Mesodermal cell (in vitro differentiated cells): ENCODE measurements around the gene SDR9C7.
"Not testable (repeated sequence)": the region's sequence is repeated elsewhere in the genome, so short reads cannot be mapped to it uniquely, and the experiment has no call there.

Source experiments
- H3K27ac ChIP-seq: 2 replicates; pipeline ENCODE4 v1.7.0; 2013; ENCODE audit warnings: mild to moderate bottlenecking, low read depth, low read length, moderate library complexity; ENCODE audit not compliant: severe bottlenecking
- H3K36me3 ChIP-seq: 2 replicates; pipeline ENCODE4 v1.7.1; 2013; ENCODE audit warnings: mild to moderate bottlenecking, low read length, moderate library complexity; ENCODE audit not compliant: control insufficient read depth, insufficient read depth
- H3K4me1 ChIP-seq: one replicate; pipeline ENCODE4 v1.7.1; 2013; ENCODE audit warnings: mild to moderate bottlenecking, low read length; ENCODE audit not compliant: insufficient read depth, control insufficient read depth, poor library complexity, severe bottlenecking
- H3K4me3 ChIP-seq: 2 replicates; pipeline ENCODE4 v1.7.0; 2013; ENCODE audit warnings: low read length, control low read depth, mild to moderate bottlenecking; ENCODE audit not compliant: insufficient read depth, poor library complexity, severe bottlenecking; ENCODE audit errors: extremely low read depth
- H3K9me3 ChIP-seq: 2 replicates; pipeline ENCODE4 v1.7.1; 2013; ENCODE audit warnings: mild to moderate bottlenecking, low read length, moderate library complexity; ENCODE audit not compliant: control insufficient read depth
- WGBS, 2 experiments: methylation state at CpG; one replicate each; pipeline ENCODE4 v1.1.5; 2013; ENCODE audit warnings: missing lambda C conversion rate in 2 of 2; ENCODE audit not compliant: insufficient coverage in 2 of 2; 5-methylcytosine and 5-hydroxymethylcytosine counted together

SDR9C7 gene

DNA sequence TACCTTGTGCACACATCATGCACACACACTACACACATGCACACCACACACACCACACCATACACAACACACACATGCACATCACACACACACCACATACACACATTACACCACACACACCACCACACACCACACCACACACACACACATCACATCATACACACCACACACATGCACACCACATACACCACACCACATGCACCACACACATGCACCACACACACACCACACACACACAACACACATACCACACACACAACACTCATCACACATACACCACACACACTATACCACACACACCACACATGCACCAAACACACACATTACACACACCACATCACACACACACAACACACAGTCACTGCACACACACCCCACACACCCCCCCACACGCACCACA is 38.1 kb downstream of the SDR9C7 start:
- Histone ChIP-seq H3K9me3 (no peaks in the 10 kb centered on the region), H3K27ac (no peak overlapping the region), H3K36me3 (no peaks in the 10 kb centered on the region), H3K4me1 (no peaks in the 10 kb centered on the region), H3K4me3 (no peak overlapping the region)
- no CpG with 5 or more reads among the region's 1 CpG for WGBS, 2 experiments

DNA sequence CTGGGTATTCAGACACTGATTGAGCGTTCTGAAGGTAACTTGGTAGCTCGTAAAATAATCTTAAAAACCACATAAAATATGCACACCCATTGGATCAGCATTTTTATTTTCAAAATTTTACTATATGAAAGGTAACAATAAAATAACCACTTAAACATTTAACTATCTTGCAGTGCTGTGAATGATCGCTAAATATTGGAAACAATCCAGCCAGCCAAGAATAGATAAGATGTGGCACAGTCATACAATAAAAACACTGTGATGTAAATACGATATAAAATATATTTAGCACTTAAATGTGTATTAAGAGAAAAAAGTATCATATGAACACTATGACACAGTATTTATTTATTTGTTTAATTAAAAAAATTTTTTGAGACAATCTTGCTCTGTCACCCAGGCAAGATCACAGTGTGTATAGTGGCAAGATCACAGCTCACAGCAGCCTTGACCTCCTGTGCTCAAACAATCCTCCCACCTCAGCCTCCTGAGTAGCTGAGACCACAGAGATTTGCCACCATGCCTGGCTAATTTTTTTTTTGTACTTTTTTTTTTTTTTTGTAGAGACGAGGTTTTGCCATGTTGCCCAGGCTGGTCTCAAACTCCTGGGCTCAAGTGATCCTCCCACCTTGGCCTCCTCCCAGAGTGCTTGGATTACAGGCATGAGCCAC is 39.4 kb downstream of the SDR9C7 start:
- 80% methylated on average over 1 of the region's 5 CpGs; no CpG with 5 or more reads in 1 of the 2 experiments for WGBS, 2 experiments
- Histone ChIP-seq H3K4me1 (no peaks in the 10 kb centered on the region), H3K4me3 (no peak overlapping the region), H3K27ac (no peak overlapping the region), H3K9me3 (no peaks in the 10 kb centered on the region), H3K36me3 (no peaks in the 10 kb centered on the region)

GRCh38 chr12:56891885-56892284 is 42.3 kb downstream of the SDR9C7 start:
- H3K27ac ChIP-seq, H3K4me3 ChIP-seq, H3K9me3 ChIP-seq, H3K36me3 ChIP-seq, H3K4me1 ChIP-seq: not testable (repeated sequence)
- no CpG with 5 or more reads among the region's 3 CpGs for WGBS, 2 experiments

- no peak overlapping the region for H3K4me3 ChIP-seq
- no peak overlapping the region for H3K27ac ChIP-seq
- H3K9me3 ChIP-seq = peaks cover 13% of the 10 kb centered on the region
- no peaks in the 10 kb centered on the region for H3K36me3 ChIP-seq
- 51 to 67% methylated on average over 2 to 3 of the region's 3 CpGs for whole genome bisulfite sequencing, 2 experiments
- H3K4me1 ChIP-seq = no peaks in the 10 kb centered on the region
Measured at GRCh38 chr12:56886319-56886718, 47.9 kb downstream of the SDR9C7 start.

DNA sequence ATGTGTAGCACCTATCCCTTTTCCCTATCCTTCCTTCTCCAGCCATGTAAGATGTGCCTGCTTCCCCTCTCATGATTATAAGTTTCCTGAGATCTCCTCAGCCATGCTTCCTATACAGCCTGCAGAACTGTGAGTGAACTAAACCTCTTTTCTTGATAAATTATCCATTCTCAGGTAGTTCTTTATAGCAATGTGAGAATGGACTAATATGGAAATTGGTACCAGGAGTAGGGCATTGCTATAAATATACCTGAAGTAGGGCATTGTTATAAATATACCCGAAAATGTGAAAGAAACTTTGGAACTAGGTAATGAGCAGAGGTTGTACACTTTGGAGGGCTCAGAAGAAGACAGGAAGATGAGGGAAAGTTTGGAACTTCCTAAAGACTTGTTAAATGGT is 48.9 kb downstream of the SDR9C7 start:
- H3K4me1 ChIP-seq = no peaks in the 10 kb centered on the region
- H3K27ac ChIP-seq = no peak overlapping the region
- peaks cover 13% of the 10 kb centered on the region for H3K9me3 ChIP-seq
- no peak overlapping the region for H3K4me3 ChIP-seq
- 88 to 95% methylated on average over 1 of the region's 1 CpG for WGBS, 2 experiments
- H3K36me3 ChIP-seq = no peaks in the 10 kb centered on the region

GRCh38 chr12:56884421-56884820 is 49.8 kb downstream of the SDR9C7 start:
- 67% methylated on average over 1 of the region's 1 CpG; no CpG with 5 or more reads in 1 of the 2 experiments for WGBS, 2 experiments
- Histone ChIP-seq H3K36me3 (no peaks in the 10 kb centered on the region), H3K27ac (no peak overlapping the region), H3K4me1 (no peaks in the 10 kb centered on the region), H3K4me3 (no peak overlapping the region), H3K9me3 (peaks cover 13% of the 10 kb centered on the region)

- H3K36me3 ChIP-seq, H3K4me1 ChIP-seq, H3K4me3 ChIP-seq, H3K27ac ChIP-seq: not testable (repeated sequence)
- WGBS, 2 experiments = 89 to 95% methylated on average over 3 of the region's 3 CpGs
- H3K9me3 ChIP-seq = peaks cover 13% of the 10 kb centered on the region
Measured at GRCh38 chr12:56882407-56882806, 51.8 kb downstream of the SDR9C7 start.

- Histone ChIP-seq H3K27ac (no peak overlapping the region), H3K4me1 (no peaks in the 10 kb centered on the region), H3K36me3 (no peaks in the 10 kb centered on the region), H3K9me3 (peaks cover 14% of the 10 kb centered on the region), H3K4me3 (no peak overlapping the region)
- WGBS, 2 experiments = no CpG with 5 or more reads among the region's 1 CpG
Measured at GRCh38 chr12:56880125-56880992, 53.8 kb downstream of the SDR9C7 start.

DNA sequence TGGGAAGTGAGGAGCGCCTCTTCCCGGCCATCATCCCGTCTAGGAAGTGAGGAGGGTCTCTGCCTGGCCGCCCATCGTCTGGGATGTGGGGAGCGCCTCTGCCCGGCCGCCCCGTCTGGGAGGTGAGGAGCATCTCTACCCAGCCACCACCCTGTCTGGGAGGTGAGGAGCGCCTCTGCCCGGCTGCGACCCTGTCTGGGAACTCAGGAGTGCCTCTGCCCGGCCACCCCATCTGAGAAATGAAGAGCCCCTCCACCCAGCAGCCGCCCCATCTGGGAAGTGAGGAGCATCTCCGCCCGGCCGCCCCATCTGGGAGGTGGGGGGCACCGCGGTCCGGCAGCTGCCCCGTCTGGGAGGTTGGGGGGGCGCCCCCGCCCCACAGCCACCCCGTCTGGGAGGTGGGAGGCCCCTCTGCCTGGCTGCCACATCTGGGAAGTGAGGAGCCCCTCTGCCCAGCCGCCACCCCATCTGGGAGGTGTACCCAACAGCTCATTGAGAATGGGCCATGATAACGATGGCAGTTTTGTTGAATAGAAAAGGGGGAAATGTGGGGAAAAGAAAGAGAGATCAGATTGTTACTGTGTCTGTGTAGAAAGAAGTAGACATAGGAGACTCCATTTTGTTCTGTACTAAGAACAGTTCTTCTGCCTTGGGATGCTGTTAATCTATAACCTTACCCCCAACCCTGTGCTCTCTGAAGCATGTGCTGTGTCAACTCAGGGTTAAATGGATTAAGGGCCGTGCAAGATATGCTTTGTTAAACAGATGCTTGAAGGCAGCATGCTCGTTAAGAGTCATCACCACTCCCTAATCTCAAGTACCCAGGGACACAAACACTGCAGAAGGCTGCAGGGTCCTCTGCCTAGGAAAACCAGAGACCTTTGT is 54.7 kb downstream of the SDR9C7 start:
- peaks cover 16% of the 10 kb centered on the region for H3K9me3 ChIP-seq
- H3K36me3 ChIP-seq, H3K4me1 ChIP-seq, H3K27ac ChIP-seq, H3K4me3 ChIP-seq: not testable (repeated sequence)
- WGBS, 2 experiments = 80 to 88% methylated on average over 14 to 15 of the region's 28 CpGs

DNA sequence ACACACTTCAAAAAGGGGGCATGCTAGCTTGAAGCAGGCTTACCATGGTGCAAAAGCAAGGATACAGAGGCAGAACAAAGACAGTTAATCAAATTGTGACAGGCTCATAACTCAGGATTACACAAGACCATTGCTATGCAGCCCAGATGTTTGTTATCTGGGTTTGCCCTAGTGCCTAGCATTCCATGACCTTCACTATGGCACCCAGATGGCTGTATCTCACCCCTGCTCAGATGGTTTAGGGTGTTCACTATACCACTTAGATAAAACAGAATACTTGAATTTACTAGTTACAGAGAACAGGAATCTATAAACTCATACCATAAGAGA is 56.2 kb downstream of the SDR9C7 start:
- no peaks in the 10 kb centered on the region for H3K36me3 ChIP-seq
- no peaks in the 10 kb centered on the region for H3K4me1 ChIP-seq
- H3K27ac ChIP-seq = peak overlapping the region; percentile 6
- H3K9me3 ChIP-seq = peaks cover 10% of the 10 kb centered on the region
- no peak overlapping the region for H3K4me3 ChIP-seq
